Stomach (tissue), 4 donors: Measurements from ENCODE around the gene TTC17.
"Not testable (repeated sequence)": the region's sequence is repeated elsewhere in the genome, so short reads cannot be mapped to it uniquely, and the experiment has no call there.

Experiments
- CTCF ChIP-seq, 7 experiments: fragments of 450-650 bp in 4 of 7; fragments of 200-600 bp in 3 of 7; sonication (generic) in 3 of 7; IDR thresholded peaks; one replicate each; pipeline ENCODE4 v1.5.1; 2016 to 2019; ENCODE audit warnings: antibody characterized with exemption in 7 of 7, control low read depth in 2 of 7, mild to moderate bottlenecking in 1 of 7
- EP300 ChIP-seq: sonication (generic); formaldehyde crosslinking; IDR thresholded peaks from one replicate; pipeline ENCODE4 v1.6.1; 2017; ENCODE audit warnings: antibody characterized with exemption
- POLR2A ChIP-seq, 4 donors: fragments of 450-650 bp; IDR thresholded peaks; one replicate each; pipeline ENCODE4 v1.6.1; 2016; ENCODE audit warnings: antibody characterized with exemption in 4 of 4, control low read depth in 2 of 4, mild to moderate bottlenecking in 1 of 4, moderate library complexity in 1 of 4
- POLR2AphosphoS5 ChIP-seq, 3 donors: sonication (generic); formaldehyde crosslinking; IDR thresholded peaks; one replicate each; pipeline ENCODE4 v1.6.1; 2016; ENCODE audit warnings: antibody characterized with exemption in 3 of 3

GRCh38 chr11:43477491-43477890, 118.8 kb downstream of the TTC17 start:
- TF ChIP-seq CTCF (IDR thresholded peaks at IDR 0.05); POLR2A (IDR thresholded peaks at IDR 0.05); POLR2AphosphoS5 (IDR thresholded peaks at IDR 0.05); EP300: not testable (repeated sequence)
